Measurements from ENCODE around the gene TMEM117. TPM values are rescaled to one million over a fixed set of nuclear protein-coding genes. Genes with fewer than 3 reads are reported as not detected.
"Not testable (repeated sequence)": the region's sequence is repeated elsewhere in the genome, so short reads cannot be mapped to it uniquely, and the experiment has no call there.

The TMEM117 gene
- total RNA-seq, 1 experiment from 2014 or later, result 12.0 TPM

DNA sequence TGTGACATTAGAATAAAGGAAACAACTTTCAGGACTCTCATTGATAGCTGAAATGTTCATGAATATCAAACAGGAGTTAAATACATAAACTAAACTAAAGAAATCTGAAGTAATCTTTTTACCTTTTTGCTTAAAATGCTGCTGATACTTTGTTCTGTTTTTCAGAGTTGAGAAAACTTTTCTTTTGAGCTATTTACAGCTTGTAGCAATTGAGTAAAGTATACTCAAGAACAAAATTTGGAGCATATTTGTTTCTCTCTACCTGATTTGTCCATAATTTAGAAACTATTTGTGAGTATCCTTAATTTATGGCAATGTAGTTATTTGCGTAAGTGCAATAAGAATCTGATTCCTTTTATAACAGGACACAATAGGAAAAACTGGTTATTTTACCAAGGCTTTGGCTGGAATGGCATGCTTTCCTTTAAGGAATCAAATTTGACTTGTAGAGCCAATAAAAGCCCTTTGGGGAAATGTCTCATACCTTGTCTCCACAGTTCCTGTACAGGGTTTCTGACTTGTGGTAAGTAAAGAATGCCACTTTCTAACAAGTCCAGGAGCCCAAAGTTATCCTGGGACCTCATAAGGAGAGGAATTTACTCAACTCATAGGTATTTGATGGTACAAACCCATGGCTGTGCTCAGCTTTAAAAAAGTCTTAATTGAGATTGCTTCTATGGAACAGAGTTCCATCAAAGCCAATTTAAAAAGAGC lies 195.7 kb downstream of the TMEM117 start:
- peak; percentile 5 for DNase-seq (ENCODE audit: low read depth)
- in situ Hi-C loops (cut with HindIII; ENCODE audit: low pct_unique_long_range_greater_than_20kb, low sequenced_read_pairs), result no loop called here

DNA sequence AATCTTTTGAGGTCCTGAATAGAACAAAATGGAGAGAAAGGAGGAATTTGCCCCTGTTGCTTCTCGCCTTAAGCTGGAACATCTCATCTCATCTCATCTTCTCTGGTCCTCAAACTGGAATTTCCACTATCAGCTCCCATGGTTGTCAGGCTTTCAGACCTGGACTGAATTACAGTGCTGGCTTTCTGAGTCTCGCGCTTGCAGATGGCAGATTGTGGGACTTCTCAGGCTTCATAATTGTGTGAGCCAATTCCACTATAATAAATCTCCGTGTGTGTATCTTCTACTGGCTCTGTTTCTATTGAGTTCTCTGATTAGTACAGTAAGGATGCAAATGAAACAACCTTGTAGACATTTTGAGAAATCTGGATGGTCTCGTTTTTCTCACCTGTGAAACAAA lies 199.0 kb downstream of the TMEM117 start:
- no peak for DNase-seq (ENCODE audit: low read depth)
- in situ Hi-C loops (cut with HindIII; ENCODE audit: low pct_unique_long_range_greater_than_20kb, low sequenced_read_pairs), result no loop called here

DNA sequence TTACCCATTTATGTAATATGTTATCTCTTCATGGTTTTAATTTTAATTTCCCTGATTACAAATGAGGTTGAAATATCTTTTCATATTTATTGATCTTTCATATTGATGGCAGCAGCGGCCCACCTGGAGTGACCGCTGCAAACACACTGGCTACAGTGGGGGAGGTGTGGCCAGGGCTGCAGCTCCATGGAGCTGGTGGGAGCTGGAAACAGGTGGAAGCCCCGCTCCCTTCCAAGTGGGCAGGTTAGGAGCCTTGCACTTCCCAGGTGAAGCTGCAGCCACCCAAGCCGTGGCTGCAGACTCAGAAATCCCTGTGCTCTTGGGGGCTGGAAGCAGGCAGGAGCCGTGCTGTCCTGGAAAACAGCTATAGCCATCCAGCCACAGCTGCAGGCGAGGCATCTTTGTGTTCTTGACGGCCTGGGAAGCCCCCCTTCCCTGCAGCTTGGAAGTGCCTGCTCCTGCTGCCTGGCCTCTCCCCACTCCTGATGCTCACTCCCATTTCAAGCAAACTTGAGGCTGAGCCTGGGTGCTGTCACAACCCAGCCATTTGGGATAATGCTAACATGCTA lies 201.1 kb downstream of the TMEM117 start:
- in situ Hi-C loops (cut with HindIII; ENCODE audit: low pct_unique_long_range_greater_than_20kb, low sequenced_read_pairs), result no loop called here
- no peak for DNase-seq (ENCODE audit: low read depth)

DNA sequence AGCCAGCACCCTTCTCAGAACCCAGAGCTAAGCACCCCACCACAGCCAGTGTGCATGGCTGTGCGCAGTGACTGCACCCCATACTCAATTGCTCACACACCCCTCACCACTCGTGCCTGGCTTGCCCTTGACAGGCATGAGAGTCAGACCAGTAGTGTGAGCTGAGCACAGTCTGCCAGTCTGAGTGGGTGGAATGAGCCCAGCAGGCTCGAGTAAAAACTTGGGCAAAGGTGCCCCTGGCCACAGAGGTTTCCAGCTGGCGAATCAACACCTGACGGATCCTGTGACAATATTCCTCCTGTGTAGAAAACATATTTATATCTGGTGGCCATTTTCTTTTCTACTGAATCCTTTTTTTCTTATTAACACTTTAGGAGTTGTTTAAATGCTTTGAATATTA lies 202.5 kb downstream of the TMEM117 start:
- no peak for DNase-seq (ENCODE audit: low read depth)
- in situ Hi-C loops (cut with HindIII; ENCODE audit: low pct_unique_long_range_greater_than_20kb, low sequenced_read_pairs), result no loop called here

DNA sequence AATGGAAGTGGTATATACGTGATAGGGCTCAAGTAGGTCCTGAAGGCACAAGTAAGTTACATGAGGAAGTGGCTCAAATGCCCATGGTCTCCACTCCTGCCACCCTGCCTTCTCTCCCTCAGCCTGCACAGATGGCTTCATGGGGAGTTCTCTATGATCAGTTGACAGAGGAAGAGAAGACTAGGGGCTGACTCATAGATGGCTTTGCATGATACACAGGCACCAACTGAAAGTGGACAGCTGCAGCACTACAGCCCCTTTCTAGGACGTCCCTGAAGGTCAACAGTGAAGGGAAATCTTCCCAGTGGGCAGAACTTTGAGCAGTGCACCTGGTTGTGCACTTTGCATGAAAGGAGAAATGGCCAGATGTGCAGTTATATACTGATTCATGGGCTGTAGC lies 208.6 kb downstream of the TMEM117 start:
- in situ Hi-C loops (cut with HindIII; ENCODE audit: low pct_unique_long_range_greater_than_20kb, low sequenced_read_pairs); DNase-seq (ENCODE audit: low read depth): not testable (repeated sequence)

DNA sequence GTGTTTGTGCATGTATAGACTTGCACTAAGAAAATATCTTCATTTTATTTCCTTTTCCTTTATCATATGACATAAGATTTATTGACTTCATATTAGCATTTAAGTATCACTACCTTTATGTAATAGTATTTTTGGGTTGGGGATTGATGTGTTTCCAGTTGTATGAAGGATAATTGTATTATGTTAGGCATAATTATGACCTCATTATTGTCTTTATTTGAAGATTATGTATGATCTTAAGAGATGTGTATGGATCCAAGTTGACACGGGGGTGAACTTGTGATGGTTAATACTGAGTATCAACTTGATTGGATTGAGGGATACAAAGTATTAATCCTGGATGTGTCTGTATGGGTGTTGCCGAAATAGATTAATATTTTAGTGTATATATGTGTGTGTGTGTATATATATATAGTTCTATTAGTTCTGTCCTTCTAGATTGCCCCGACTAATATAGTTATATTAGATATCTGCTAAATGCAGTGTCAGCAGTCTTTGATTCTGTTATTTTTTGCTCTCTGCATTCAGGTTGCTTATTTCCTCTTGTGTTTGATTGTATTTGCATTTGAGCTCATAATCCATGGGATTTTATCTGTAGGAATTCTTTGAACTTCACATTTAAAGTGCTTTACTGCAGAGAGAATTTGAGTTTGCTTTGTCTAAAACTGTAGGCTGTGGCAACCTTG lies 211.0 kb downstream of the TMEM117 start:
- in situ Hi-C loops (cut with HindIII; ENCODE audit: low pct_unique_long_range_greater_than_20kb, low sequenced_read_pairs), result no loop called here
- no peak for DNase-seq (ENCODE audit: low read depth)

DNA sequence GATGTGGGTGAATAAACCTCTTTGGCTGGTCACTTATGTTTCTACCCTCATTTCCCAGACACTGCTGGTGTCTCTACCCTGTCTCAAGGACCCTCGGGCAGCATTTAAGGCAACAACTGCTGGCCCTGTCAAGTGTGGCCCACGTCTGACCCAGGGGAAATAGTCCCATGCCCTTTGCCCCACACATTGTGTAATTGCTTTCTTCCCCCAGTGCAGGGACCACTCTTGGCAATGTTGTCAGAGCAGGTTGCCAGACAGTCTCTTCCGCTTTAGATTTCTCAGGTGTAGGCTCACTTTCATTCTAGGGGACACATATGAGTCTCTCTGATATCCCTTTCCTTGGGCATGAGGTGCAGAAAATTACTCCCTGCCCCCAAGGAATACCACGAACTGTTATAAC lies 216.7 kb downstream of the TMEM117 start:
- in situ Hi-C loops (cut with HindIII; ENCODE audit: low pct_unique_long_range_greater_than_20kb, low sequenced_read_pairs), result no loop called here
- DNase-seq (ENCODE audit: low read depth), result no peak

DNA sequence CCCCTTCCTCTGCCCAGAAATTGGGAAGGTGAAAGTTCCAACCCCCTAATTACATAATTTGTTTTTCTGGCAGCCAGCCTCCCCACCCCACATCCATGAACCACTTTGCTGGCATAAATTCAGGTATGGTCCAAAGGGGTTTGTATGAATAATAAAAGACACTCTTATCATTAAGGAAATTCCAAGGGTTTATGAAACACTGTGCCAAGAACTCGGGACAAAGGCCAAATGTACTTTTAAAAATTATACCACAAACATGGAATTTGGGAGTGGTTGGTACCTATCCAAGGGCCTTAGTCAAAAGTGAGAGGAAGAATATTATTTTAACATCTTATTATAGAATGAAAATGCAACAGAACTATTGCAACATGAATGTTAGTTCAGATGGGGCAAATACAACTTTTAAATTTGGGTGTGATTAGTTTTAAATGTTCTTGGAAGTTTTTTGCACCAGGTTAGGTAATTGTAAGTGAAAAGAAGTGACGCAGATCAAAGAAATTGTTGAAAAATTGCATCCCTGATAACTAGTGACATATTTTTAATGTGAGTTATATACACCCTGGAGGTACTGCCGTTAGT lies 217.8 kb downstream of the TMEM117 start:
- in situ Hi-C loops (cut with HindIII; ENCODE audit: low pct_unique_long_range_greater_than_20kb, low sequenced_read_pairs), result no loop called here
- DNase-seq (ENCODE audit: low read depth), result no peak

DNA sequence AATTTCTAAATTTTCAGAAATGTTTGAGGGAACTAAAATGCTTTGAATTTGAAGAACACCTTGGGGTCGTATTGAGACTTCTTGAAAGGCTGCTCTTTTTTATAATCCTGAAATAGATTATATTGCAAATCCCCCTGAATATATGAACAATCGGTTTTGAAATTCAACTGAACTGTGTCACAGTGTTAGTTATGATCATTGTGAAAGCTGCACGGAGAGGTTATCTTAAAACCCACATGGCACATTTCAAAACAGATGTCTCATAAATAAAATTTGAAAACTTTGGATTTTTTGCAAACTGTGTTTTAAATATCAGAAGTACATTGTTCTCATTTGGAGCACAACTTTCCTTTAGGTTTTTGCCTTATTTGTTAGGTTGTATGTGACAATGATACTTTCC lies 218.4 kb downstream of the TMEM117 start:
- in situ Hi-C loops (cut with HindIII; ENCODE audit: low pct_unique_long_range_greater_than_20kb, low sequenced_read_pairs), result no loop called here
- DNase-seq (ENCODE audit: low read depth), result no peak

DNA sequence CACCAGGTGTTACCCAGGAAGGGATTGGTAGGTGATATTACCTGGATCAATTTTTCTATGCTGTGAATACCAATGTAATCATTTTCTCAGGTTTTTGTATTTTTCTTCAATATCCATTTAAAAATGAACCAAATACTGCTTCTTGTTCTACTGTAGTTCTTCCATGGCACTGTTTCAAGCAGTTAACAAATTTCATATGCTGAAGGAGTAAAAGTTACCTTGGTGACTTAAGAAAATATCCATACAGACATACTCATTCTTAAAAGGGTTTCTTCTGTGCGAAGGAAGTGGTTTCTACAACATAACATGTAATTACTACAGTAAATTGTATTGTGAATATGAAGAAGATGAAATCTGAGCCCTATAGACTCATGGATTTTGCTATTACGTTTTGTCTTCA lies 222.5 kb downstream of the TMEM117 start:
- in situ Hi-C loops (cut with HindIII; ENCODE audit: low pct_unique_long_range_greater_than_20kb, low sequenced_read_pairs), result no loop called here
- DNase-seq (ENCODE audit: low read depth), result no peak

DNA sequence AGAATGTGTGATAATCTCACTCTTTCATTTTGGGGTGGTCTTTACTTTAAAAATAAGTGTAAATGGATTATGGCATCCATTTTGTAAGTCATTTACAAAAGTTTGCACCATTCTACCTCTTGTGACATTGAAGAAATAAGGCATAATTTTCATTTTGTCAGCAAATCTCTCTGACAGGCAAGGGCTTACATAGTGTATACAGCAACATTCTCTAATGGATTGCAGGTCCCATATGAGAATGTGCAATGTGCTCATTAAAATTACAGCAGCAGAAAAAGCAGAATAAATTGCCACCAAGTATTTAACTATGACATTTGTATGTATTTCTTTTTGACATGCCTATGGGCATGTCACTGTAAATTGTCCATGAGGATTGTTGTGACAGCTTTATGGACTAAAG lies 223.6 kb downstream of the TMEM117 start:
- no peak for DNase-seq (ENCODE audit: low read depth)
- in situ Hi-C loops (cut with HindIII; ENCODE audit: low pct_unique_long_range_greater_than_20kb, low sequenced_read_pairs), result no loop called here

DNA sequence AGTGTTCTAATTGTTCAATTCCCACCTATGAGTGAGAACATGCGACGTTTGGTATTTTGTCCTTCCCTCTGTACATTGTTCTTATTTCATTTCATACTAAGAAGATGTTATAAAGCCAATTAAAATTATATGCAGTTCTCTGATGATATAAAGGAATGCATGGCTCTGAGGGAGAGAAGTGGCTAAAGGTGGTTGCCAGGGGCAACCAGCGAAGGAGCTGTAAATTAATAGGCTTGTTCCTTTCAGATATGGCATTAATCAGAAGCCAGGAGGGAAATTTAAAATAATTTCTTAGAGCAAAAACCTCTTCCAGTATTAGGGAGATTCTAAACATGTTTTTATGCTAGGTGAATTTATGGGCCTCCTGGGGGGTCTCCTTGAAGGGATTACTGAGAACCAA lies 227.8 kb downstream of the TMEM117 start:
- DNase-seq (ENCODE audit: low read depth), result no peak
- in situ Hi-C loops (cut with HindIII; ENCODE audit: low pct_unique_long_range_greater_than_20kb, low sequenced_read_pairs), result no loop called here

DNA sequence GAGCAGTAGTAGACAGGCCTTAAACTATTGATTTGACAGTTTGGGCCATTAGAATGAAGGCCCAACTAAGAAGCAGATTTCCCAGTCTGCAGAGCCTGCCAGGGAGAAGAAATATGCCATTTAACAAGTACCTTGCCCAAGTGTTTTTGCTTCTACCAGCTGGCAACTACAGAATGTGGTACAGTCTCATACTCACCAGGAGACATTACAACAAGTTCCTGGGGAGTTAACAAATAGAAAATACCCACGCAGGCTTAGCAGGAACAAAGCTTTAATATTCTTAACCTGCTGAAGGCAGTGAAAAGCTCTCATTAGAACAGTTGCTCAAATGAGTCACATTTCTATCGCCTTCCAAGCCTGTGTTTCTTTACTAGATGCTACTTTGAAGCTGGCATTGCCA lies 241.0 kb downstream of the TMEM117 start:
- DNase-seq (ENCODE audit: low read depth), result no peak
- in situ Hi-C loops (cut with HindIII; ENCODE audit: low pct_unique_long_range_greater_than_20kb, low sequenced_read_pairs), result no loop called here

DNA sequence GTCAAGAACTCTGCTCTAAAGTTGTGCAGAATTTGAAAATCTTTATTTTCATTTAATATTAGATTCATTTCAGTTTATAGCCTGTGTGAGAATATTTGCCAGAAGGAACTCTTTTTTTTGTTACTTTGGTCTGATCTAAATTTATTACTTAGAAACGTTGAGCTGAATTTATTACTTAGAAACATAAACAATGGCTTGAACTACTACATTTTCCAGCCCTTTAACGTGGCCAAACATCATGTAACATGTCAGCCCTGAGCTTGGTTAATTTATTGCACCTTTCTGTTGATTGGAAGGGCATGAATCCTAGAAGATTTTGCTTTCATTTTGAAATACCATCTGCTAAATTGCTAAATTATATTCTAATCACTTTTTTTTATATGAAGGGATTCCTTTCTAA lies 241.4 kb downstream of the TMEM117 start:
- no peak for DNase-seq (ENCODE audit: low read depth)
- in situ Hi-C loops (cut with HindIII; ENCODE audit: low pct_unique_long_range_greater_than_20kb, low sequenced_read_pairs), result no loop called here

DNA sequence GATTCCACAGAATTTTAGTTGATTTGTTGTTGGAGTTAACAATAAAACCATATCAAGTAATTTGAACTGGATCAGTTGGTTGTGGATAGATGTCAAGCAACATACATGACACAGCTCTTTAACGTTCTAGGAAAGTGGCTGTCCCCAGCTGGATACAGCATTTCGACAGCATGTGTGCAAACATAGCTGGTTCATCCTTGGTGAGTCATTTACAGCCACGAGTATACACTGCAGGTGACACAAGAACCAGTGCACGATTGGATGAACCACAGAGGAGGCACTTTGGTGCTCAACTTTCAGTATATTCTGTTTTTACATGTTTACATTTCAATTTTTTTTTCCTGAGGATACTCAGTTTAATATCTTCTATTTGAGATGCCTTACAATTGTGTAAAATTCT lies 242.4 kb downstream of the TMEM117 start:
- DNase-seq (ENCODE audit: low read depth), result no peak
- in situ Hi-C loops (cut with HindIII; ENCODE audit: low pct_unique_long_range_greater_than_20kb, low sequenced_read_pairs), result no loop called here

DNA sequence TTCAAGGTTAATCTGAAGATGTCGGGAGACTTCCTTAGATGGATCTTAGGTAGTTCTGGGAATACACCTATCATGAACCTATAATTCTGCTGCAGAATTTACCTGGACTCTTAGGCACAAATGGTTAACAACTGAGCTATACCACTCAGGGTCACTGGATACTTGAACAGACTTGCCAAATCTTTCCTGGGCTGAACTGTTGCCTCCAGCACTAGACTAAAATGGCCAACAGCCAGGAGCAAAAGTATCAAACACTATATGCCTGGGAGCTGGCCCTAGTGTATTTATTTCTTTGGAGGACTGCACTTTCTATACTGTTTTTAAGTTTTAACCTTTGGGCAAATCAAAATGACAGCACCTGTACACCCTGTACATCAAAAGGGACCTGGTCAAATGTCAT lies 252.8 kb downstream of the TMEM117 start:
- in situ Hi-C loops (cut with HindIII; ENCODE audit: low pct_unique_long_range_greater_than_20kb, low sequenced_read_pairs), result no loop called here
- DNase-seq (ENCODE audit: low read depth), result no peak

DNA sequence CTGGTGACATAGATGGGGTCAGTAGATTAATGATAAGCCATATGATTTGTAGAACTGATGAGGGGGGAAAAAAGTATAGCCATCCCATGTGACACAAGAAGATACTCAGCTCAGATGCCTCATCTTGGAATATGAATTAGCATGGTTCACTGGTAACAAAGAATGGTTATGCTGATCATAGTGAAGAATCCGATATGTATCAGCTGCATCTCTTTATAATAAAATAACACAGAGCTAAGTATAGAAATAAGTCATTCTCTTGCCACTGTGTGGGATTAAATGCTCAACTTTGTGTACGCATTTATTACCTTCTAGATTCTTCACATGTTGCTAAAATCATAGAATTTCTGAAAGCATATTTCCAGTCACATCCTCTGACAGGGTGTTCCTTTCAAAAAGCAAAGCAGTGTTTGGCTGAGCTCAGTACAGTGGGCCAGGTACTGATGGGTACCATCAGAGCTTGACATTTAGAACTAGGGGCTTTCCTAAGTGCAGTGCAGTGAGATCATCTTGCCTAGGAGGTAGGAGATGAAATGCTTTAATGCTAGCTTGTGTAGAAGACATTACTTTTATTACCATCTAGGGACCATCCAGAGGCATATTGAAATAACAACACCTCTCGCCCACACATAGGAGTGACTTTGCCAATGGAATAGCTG lies 256.2 kb downstream of the TMEM117 start:
- no peak for DNase-seq (ENCODE audit: low read depth)
- in situ Hi-C loops (cut with HindIII; ENCODE audit: low pct_unique_long_range_greater_than_20kb, low sequenced_read_pairs), result no loop called here

DNA sequence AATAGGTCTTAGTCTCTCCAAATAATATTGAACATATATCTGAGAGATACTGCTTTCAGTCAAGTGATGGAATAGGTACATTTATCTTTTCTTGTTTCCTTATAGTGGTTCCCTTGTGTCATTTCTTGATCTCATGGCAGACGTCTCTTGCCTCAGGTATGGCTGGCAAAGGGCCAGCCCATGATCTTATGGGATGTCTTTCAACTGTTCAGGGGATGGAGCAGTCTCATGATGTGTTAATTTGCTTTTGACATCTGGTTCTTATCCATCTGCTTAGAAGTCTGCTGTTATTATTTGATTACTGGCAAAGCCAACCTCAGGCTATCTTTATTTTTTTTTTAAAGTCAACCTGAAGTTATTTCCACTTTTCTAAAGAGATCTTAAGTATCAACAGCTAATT lies 262.9 kb downstream of the TMEM117 start:
- no peak for DNase-seq (ENCODE audit: low read depth)
- in situ Hi-C loops (cut with HindIII; ENCODE audit: low pct_unique_long_range_greater_than_20kb, low sequenced_read_pairs), result no loop called here

DNA sequence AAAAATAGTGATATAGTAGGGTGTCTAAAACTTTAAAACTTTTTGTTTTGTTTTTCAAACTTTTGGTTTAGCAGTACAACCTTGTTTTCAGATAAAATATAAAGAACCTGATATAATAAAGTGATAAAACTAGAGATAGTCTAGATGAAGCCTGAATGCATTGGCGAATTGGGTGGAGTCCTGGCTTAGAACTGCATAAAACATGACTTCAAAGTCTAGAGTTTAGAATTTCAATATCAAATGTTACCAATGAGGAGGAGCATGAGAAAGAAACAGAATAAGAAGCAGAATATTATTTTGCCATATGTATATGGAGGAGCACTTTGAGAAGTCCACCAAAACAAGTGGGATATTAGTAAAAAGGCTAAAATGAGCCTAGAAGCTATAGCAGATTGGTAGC lies 263.6 kb downstream of the TMEM117 start:
- in situ Hi-C loops (cut with HindIII; ENCODE audit: low pct_unique_long_range_greater_than_20kb, low sequenced_read_pairs), result no loop called here
- no peak for DNase-seq (ENCODE audit: low read depth)

Data from Caki2 (cell line).